CD1c-positive myeloid dendritic cell (primary cell): Measurements from ENCODE around the gene LILRA5.
"Not testable (repeated sequence)": the region's sequence is repeated elsewhere in the genome, so short reads cannot be mapped to it uniquely, and the experiment has no call there.

ENCODE experiments used
- DNase-seq: peaks from one replicate; pipeline ENCODE4 v3.0.0-alpha.2; 2016; ENCODE audit errors: extremely low spot score

The LILRA5 gene

DNA sequence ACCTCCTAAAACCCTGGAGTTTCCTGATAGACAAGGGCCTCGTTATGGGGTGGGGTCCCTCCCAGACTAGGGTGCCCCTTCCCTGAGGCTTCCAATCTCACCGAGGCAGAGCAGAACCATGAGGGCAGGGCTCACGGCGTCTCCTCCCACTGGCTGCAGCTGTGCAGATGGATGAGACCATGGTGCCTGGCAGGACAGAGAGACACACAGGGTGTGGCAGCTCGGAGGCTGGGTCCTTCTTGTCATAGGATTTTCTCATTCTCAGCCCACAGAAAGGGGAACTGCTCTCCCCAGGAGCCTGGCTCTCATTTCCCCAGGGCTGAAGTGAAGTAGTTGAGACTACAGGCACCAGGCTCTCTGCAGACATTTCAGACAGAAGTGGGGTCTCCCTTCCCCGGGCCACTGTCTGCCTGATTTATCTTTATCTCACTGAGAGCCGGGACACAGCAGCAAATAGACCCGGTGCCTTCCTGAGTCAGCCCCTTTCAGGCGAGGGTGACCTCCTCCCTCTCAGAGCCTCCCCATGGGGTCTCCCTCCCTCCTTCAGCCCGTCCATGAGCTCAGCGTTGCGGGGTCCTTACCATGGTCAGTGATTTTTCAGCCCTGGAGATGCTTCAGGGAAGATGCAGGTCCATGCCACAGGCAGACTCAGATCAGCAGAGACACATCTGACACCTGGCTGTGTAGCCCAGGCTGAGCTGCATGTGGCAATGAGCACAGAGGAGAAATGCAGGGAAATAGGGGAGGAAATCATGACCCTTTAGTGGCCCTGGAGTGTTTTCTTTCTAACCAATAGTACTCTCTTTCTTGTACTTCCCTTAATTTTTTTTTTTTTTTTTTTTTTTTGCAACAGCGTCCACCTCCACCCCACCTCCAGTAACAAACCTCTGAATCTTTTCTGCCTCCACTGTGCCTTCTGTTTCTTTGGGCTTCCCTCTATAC, at the start of gene LILRA5:
Gene LILRA5, minus strand, starts transcription at position 731 of the 942 bp plus-strand sequence. Its CDS starts 147 bp downstream, at position 584.
- DNase-seq = peak; percentile 88

GRCh38 chr19:54361680-54362422, 48.9 kb upstream of the LILRA5 start:
- DNase-seq = not testable (repeated sequence)

DNA sequence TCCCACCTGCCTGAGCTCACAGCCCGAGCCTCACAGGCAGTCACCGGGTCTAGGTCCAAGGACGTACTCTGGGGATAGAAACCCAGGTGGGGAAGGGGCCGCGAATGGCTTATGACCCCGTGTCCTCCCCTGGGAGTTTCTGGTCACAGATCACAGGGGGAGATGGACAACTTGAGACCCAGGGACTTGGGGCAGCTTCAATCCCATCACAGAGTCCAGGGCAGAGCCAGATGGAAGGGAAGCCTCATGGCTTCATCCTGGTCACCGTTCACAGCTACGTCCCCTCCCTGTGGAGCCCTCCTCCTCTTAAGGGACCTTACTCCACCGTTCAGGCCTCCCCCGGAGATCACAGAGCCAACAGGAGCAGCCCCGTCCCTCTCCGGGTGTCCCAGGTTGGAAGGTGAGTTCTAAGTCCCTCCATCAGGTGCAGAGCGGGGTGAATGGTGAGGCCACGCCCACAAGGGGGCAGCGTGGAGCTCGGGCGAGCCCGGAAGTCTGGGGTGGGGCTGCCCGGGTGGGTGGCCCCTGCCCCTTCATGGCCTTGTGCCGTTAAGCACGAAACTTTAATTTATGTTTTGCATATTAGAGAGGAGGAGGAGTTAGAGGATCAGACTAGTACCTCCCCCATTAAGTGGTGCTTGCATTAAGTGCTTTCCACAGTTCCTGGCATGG, 46.3 kb upstream of the LILRA5 start:
- not testable (repeated sequence) for DNase-seq

GRCh38 chr19:54357381-54357780, 44.4 kb upstream of the LILRA5 start:
- DNase-seq = no peak

GRCh38 chr19:54356444-54357056, 43.6 kb upstream of the LILRA5 start:
- no peak for DNase-seq

- no peak for DNase-seq
Observed at GRCh38 chr19:54355675-54356074, 42.7 kb upstream of the LILRA5 start.

GRCh38 chr19:54354761-54355160, 41.8 kb upstream of the LILRA5 start:
- no peak for DNase-seq

DNA sequence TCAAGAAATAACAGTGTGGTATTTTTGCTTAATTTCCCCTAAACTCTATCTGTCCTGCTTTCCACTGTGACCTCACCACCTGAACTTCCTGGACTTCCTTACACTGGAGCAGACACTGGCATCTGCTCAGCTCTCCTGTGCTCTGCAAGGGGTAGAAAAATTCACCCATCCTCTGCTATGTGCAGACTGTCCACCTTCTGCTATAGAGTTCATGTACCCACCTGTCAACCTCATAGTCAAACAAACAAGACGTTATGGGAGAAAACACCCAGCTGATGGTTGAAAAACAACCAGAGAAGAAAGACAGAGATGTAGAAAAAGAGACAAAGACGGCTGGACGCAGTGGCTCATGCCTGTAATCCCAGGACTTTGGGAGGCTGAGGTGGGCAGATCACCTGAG, 39.6 kb upstream of the LILRA5 start:
- DNase-seq = no peak

DNA sequence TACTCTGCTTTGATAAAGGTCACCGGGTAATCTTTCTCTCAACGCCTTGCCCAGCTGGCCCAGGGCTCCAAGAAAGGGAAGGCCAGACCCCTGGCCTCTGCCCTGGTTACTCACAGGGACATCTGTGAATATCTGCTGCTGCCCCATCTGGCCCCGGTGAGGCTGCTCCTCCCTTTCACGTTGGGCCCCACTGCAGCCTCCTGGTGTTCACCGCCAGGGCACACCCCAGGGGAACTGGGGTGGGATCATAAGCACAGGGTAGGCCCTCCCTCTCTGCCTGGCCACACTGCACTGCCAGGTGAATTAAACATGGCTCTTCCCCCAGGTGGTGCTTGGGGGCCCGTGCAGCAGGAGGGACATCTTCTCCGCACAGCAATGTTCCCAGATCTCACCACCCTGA, 39.1 kb upstream of the LILRA5 start:
- DNase-seq = no peak

DNA sequence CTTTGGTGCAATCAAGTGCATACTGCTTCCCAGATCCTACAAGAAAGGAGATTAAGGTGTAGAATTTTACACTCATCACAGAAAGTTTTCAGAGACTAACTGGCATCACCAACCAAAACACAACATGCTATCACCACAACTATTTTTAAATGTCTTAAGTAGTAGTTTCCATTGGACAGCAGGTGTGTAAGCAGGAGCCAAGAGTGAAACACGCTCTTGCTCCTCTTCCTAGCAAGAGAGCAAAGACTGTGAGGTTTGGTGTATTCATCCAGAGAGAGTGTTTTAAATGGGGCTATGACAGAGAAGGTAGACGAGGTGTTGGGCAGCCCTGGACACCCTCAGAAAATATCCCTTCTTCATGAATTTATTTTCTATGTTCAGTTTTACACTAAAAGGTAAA, 38.5 kb upstream of the LILRA5 start:
- no peak for DNase-seq

DNA sequence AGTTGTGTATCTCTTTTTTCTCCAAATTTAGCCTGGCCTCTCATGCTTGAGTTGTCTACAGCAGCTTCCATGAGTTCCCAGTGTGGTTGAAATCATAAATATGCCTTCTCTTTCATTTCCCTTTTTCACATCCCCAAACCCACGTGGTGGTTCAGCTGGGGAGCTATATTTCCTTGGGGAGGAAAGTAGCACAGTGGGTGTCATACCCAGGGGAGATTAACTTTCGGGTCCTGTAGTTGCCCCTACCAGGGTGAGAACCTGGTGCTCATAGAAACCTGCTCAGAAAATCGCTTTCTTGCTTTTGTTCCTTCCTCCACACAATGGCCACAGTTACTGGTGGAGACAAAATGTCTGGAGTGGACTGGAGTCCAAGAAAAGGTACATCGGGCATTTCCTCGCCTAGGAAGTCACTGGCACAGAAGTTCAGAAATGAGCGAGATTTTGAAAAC, 33.0 kb upstream of the LILRA5 start:
- DNase-seq = peak; percentile 91

DNA sequence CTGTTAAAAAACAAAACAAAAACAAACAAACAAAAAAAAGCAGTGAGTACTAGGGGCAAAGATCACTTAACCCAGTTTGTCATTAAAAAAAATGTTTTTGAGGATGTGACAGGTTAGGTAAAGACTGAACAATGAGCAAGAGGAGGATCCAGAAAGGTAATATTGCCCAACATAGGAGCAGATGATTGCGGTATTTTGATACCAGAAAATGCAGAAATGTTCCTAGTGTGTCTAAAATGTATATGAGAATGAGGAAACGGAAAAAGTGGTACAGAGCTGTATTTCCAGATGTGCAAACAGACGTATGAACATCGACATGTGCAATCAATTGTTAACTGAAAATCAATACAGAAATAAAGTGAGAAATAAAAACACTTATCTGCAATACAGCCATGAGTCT, 30.9 kb upstream of the LILRA5 start:
- peak; percentile 62 for DNase-seq

GRCh38 chr19:54341295-54341694, 28.3 kb upstream of the LILRA5 start:
- no peak for DNase-seq

DNA sequence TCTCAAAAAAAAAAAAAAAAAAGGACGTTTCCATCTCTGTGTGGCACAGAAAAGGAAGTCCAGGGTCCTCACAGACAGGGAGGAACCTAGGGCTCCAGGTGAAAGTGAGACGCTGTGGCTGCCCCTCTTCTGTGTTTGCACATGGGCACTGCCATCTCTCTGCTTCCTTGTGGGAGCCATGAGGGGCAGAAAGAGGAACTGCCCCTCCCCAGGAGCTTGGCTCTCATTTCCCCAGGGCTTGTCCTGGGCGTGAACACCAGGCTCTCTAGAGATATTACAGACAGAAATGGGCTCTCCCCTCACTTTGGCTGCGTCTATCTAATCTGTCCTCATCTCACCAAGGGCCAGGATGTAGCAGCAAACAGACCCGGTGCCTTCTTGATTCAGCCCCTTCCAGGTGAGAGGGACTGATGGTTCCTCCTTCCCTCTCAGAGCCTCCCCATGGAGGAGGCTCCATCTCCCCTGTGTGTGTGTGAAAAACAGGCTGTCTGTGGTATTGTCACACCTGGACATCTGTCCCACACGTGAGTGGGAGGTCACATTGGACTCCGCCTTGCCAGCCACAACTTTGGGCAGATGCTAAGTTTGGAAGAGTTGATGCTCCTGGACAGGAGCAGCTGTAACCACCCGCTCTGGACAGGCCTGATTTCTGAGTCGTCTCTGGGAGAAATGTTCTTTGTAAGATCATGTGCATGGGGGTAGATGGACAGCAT, 26.8 kb upstream of the LILRA5 start:
- DNase-seq = peak; percentile 64

GRCh38 chr19:54338521-54338920, 25.6 kb upstream of the LILRA5 start:
- no peak for DNase-seq

- DNase-seq = no peak
Observed at GRCh38 chr19:54337858-54338230, 24.9 kb upstream of the LILRA5 start.

DNA sequence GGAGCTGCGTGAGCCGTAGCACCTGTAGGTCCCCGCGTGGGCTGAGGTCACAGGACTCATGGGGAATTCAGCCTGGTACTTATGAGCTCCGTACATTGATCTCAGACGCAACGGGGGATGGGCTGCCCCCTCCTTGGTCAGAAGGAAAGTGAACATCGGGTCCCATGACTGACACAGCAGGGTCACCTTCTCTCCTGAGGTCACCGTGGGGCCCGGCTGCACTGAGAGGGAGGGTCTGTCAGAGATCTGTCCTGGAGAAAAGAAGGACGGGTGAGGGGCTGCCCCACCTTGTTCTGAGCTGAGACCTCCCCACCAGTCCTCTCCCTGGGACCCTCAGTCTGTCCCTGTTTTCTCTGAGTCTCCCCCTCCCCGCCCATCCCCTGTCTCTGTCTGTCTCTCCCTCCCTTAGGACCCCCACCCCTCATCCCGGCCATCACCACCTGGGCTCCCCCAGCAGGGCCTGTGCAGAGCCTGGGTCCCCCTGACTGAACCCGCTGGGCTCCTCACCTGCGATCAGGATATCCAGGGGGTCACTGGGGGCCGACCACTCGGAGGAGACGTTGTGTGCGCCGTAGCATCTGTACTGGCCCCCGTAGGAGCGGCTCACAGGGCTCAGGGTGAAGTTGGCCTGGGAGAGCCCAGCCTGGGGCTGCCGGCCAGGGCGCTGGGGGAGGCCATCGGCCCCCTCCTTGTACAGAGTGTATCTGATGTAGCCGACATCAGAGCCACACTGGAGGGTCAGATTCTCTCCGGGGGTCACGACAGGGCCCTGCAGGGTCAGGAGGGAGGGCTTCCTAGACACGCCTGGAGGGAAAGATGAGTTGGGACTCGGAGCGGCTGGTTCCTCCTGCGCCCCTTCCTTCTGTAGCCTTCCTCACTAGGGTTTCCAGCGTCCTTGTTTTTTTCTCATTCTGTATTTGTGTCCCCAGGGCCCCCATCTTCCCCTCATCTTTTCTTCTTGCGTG, 24.2 kb upstream of the LILRA5 start:
- DNase-seq = no peak

DNA sequence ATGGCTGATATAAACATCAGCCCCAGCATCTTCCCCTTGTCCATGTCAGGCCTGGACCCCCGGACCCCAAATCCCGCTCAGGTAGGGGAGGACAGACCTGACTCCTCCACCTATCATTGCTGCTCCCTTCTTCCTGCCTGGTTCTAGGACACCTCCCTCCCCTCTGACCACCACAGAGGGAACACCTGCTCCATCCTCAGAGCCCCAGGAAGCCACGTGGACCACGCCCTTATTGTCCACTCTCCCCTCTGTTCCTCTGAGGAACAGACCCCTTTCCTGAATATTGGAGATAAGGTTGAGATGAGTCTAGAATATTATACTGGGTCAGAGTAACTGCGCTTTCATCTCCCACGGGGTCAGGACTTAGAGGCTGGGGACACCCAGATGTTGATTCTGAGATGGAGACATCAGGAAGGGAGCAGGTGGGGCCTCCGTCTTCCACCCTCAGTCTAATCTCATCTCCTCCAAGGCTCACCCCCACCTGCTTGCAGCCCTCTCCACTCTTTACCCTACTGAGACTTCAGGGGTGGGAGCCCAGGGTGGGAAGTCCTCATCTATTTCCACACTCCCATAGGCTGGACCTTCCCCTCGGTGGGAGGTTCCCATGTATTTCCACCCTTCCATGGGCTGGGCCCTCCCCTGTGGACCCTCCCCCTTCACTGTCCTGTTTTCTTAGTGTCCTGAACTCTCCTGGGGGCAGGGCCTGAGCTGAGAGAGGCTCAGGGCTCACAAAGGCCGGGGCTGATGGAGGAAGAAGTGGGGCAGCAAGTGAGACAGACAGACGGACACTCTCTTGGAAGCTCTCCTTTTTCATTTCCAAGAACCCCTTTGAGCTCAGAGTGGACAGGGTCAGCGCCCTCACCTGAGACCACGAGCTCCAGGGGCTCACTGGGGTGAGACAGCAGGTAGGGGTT, 23.3 kb upstream of the LILRA5 start:
- no peak for DNase-seq

DNA sequence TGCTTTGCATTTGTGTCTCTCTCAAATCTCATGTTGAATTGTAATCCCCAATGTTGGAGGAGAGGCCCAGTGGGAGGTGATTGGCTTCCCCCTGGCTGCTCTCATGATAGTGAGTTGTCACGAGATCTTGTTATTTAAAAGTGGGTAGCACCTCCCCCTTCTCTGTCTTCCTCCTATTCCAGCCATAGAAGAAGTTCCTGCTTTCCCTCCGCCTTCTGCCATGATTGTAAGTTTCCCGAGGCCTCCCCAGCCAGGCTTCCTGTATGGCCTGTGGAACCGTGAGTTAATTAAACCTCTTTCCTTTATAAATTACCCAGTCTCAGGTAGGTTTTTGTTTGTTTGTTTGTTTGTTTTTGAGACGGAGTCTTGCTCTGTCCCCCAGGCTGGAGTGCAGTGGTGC, 22.2 kb upstream of the LILRA5 start:
- DNase-seq = peak; percentile 74
